ENCODE data around the gene KLHL29. TPM values are rescaled to one million over a fixed set of nuclear protein-coding genes. Genes with fewer than 3 reads are reported as not detected.
A peak's percentile ranks its signal among the peaks of the same experiment; 100 is the strongest.

KLHL29 gene
- total RNA-seq, 1 donor, result 14.7 TPM

DNA sequence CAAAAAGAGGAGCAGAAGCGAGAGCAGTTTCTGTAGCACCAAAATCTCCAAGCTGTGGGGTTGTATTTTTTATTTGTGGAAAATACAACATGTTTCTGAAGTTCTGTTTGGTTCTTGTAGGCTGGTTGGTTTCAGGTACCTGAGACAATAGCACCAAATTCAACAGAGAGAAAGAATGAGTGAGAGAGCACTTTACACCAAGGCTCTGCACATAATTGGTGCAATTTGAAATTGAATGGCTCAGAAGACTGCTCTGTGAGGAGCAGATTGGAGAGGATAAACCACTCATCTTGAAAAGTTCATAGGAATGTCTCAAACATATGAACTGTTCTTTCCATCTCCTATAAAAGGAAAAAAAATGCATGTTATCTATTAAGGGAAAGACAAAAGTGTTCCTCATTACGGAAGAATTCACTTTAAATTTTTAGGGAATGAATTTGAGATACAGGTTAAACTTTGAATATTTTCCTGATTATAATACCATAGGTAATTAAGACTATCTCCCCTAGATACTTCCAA is 366.8 kb downstream of the KLHL29 start:
- DNase-seq (ENCODE audit: low read depth), result no peak
- H3K4me3 ChIP-seq (ENCODE audit: low read depth, low read length), result no peak overlapping the region
- TF ChIP-seq, protein P1, sequence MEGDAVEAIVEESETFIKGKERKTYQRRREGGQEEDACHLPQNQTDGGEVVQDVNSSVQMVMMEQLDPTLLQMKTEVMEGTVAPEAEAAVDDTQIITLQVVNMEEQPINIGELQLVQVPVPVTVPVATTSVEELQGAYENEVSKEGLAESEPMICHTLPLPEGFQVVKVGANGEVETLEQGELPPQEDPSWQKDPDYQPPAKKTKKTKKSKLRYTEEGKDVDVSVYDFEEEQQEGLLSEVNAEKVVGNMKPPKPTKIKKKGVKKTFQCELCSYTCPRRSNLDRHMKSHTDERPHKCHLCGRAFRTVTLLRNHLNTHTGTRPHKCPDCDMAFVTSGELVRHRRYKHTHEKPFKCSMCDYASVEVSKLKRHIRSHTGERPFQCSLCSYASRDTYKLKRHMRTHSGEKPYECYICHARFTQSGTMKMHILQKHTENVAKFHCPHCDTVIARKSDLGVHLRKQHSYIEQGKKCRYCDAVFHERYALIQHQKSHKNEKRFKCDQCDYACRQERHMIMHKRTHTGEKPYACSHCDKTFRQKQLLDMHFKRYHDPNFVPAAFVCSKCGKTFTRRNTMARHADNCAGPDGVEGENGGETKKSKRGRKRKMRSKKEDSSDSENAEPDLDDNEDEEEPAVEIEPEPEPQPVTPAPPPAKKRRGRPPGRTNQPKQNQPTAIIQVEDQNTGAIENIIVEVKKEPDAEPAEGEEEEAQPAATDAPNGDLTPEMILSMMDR (IDR thresholded peaks at IDR 0.05; ENCODE audit: insufficient read depth, low read depth, low read length), result no peak

DNA sequence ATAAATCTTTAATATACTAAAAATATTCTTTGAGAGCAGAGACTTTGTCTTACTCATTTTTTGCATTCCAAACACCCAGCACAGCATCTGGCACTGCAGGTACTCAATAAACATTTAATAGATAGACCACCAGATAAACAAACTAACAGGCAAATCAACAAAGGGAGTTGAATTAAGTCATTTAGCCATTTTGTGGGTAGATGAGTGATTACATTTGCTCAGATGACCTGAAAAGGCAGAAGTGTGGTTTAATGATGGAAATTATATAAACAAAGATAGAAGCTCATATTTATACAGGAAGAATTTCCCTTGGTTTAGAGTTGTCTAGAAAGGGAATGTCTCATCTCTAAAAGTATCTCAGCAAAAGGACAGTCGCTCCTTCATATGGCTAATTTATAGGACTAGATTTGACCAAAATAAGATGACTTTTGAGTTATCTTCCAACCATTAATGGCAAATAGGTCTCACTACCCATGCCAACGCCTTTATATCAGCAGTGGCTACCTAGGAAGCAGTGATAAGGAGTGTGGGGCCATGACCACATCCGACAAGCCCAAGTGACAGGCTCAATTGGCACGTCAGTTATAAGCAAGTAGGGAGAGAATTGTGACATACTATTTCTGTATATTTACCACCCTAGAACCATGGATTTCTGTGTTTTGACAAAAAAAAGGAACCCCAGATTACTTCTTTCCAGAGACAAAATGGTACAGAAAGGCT is 368.5 kb downstream of the KLHL29 start:
- TF ChIP-seq, protein P1 (IDR thresholded peaks at IDR 0.05; ENCODE audit: insufficient read depth, low read depth, low read length), result no peak
- peak; percentile 4 for DNase-seq (ENCODE audit: low read depth)
- no peak overlapping the region for H3K4me3 ChIP-seq (ENCODE audit: low read depth, low read length)

DNA sequence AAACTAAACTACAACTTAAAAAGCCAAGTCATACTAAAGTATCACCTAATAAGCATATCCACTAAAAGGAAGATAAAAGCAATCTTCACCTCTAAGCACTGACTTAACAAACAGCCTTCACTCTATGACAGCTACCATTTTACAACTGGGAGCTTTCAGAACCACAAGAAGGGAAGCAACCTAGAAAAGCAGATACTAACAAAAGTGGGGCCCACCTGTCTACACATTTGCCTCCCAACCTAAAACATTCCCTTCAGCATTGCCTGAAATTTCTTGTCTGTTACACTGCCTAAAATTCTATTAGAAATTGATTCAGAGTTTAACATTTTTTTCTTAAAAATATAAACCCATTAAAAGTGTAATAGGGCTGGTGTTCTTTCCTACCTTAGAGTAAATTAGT is 370.0 kb downstream of the KLHL29 start:
- no peak for DNase-seq (ENCODE audit: low read depth)
- H3K4me3 ChIP-seq (ENCODE audit: low read depth, low read length), result no peak overlapping the region
- TF ChIP-seq, protein P1 (IDR thresholded peaks at IDR 0.05; ENCODE audit: insufficient read depth, low read depth, low read length), result no peak

DNA sequence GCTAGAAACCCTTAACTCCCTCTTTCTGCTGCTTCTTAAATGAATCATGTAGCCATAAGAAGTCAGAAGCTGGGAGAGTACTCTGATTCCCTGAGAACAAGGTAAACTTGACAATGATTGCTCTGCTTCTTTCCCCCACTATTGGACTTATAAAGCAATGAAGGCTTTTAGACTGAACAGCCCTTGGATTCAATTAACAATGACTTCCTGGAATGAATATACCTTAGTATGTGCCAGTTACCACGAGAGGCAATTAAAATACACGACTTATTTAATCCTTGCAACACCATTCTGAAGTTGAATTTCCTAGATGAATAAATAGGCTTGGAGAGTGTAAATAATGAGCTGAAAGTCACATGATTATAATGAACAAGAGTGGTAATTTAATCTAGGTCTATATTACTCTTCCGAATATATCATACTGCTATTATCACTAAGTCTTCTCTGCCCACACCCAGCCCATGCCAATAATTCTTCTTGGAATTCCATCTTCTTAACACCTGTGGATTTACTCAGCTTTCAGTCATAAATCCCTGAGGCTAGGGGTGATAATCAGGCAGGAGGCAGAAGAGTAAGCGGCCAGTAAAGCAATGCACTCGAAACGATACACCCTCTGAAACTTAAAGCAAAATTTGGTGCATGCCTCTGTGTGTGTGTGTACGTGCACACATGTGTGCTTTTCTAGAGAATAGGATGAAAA is 371.8 kb downstream of the KLHL29 start:
- no peak for DNase-seq (ENCODE audit: low read depth)
- TF ChIP-seq, protein P1 (IDR thresholded peaks at IDR 0.05; ENCODE audit: insufficient read depth, low read depth, low read length), result no peak
- no peak overlapping the region for H3K4me3 ChIP-seq (ENCODE audit: low read depth, low read length)

- TF ChIP-seq, protein P1 (IDR thresholded peaks at IDR 0.05; ENCODE audit: insufficient read depth, low read depth, low read length), result no peak
- peak; percentile 56 for DNase-seq (ENCODE audit: low read depth)
- H3K4me3 ChIP-seq (ENCODE audit: low read depth, low read length), result no peak overlapping the region
These were observed 372.9 kb downstream of the KLHL29 start for GRCh38 chr2:23757686-23758433.

Data from fibroblast of villous mesenchyme (primary cell).